Urothelium cell line (cell line): ENCODE measurements around the gene LCN2.
A peak's percentile ranks its signal among the peaks of the same experiment; 100 is the strongest.

Experiments used
- DNase-seq: peaks from one replicate; pipeline ENCODE4 v3.0.0; 2011; ENCODE audit warnings: low spot score, mixed read lengths
- FAIRE-seq: peaks from 2 replicates; lab custom pipeline; 2011; peaks lifted over from hg19 to GRCh38; lab: Jason Lieb, UNC

LCN2 gene

GRCh38 chr9:128146591-128147120, 2.6 kb upstream of the LCN2 start:
- FAIRE-seq (no peak), DNase-seq (no peak)

GRCh38 chr9:128148509-128149000, 698 bp upstream of the LCN2 start:
- DNase-seq (no peak), FAIRE-seq (no peak)

- FAIRE-seq (no peak), DNase-seq (no peak)
Observed at GRCh38 chr9:128149951-128150593, 819 bp downstream of the LCN2 start.

GRCh38 chr9:128150594-128151308, 1.5 kb downstream of the LCN2 start:
- no peak for FAIRE-seq
- DNase-seq, result no peak

GRCh38 chr9:128151309-128152132, 2.3 kb downstream of the LCN2 start:
- DNase-seq (no peak), FAIRE-seq (no peak)

GRCh38 chr9:128152133-128153059, 3.1 kb downstream of the LCN2 start:
- DNase-seq (no peak), FAIRE-seq (no peak)

GRCh38 chr9:128153060-128153946, 4.0 kb downstream of the LCN2 start:
- no peak for DNase-seq
- FAIRE-seq, result no peak

- peak; percentile 88 for FAIRE-seq
- no peak for DNase-seq
Observed at GRCh38 chr9:128153947-128154695, 4.9 kb downstream of the LCN2 start.

- FAIRE-seq (no peak), DNase-seq (no peak)
Observed at GRCh38 chr9:128155736-128156500, 6.7 kb downstream of the LCN2 start.

GRCh38 chr9:128159522-128159783, 10.2 kb downstream of the LCN2 start:
- no peak for FAIRE-seq
- DNase-seq, result peak; percentile 46

GRCh38 chr9:128159784-128160602, 10.7 kb downstream of the LCN2 start, which contains the start of gene BBLN:
TSS of gene BBLN (plus strand) at chr9:128160265. CDS start at chr9:128160408, 143 bp downstream.
- peak; percentile 97 for DNase-seq
- FAIRE-seq, result no peak

- no peak for FAIRE-seq
- peak; percentile 43 for DNase-seq
Observed at GRCh38 chr9:128160603-128160987, 11.3 kb downstream of the LCN2 start.

- no peak for DNase-seq
- no peak for FAIRE-seq
Observed at GRCh38 chr9:128161215-128161902, 12.1 kb downstream of the LCN2 start.

GRCh38 chr9:128162215-128163026, 13.2 kb downstream of the LCN2 start:
- no peak for DNase-seq
- FAIRE-seq, result no peak

GRCh38 chr9:128163027-128163515, 13.8 kb downstream of the LCN2 start:
- DNase-seq (no peak), FAIRE-seq (no peak)
